GM12878 (cell line): Measurements from ENCODE around the gene NEAT1. TPM values are rescaled to one million over a fixed set of nuclear protein-coding genes. Genes with fewer than 3 reads are reported as not detected.

Experiments
- CHD4 ChIP-seq: fragments of 200-600 bp; sonication (generic); IDR thresholded peaks from 2 replicates; pipeline ENCODE4 v1.6.1; 2016; ENCODE audit warnings: mild to moderate bottlenecking
- CREM ChIP-seq: IDR thresholded peaks from 2 replicates; pipeline ENCODE4 v1.6.1; 2014; ENCODE audit warnings: antibody characterized with exemption, low read depth
- HDGF ChIP-seq: fragments of 450-650 bp; IDR thresholded peaks from 2 replicates; pipeline ENCODE4 v1.6.1; 2016; ENCODE audit warnings: antibody characterized with exemption
- IKZF1 ChIP-seq: fragments of 450-650 bp; conservative IDR thresholded peaks from 2 replicates; pipeline ENCODE4 v1.6.1; 2017; ENCODE audit warnings: antibody characterized with exemption, mild to moderate bottlenecking
- MYB ChIP-seq: fragments of 150-350 bp; IDR thresholded peaks from 2 replicates; pipeline ENCODE4 v1.6.1; 2014; ENCODE audit warnings: mild to moderate bottlenecking, low read depth, low read length, borderline replicate concordance
- NFYA ChIP-seq: IDR thresholded peaks from 2 replicates; pipeline ENCODE4 v1.6.1; 2011; ENCODE audit warnings: low read depth, mild to moderate bottlenecking, low read length, improper control_type of control experiment, borderline replicate concordance
- PBX3 ChIP-seq: IDR thresholded peaks from 2 replicates; pipeline ENCODE4 v1.6.1; 2011; ENCODE audit warnings: mild to moderate bottlenecking, low read depth, low read length, moderate library complexity; ENCODE audit not compliant: insufficient replicate concordance
- POLR2A ChIP-seq: IDR thresholded peaks from 2 replicates; pipeline ENCODE4 v1.6.1; 2011; ENCODE audit warnings: low read depth, mild to moderate bottlenecking, low read length
- PRDM15 ChIP-seq: fragments of 450-650 bp; formaldehyde crosslinking; IDR thresholded peaks from 2 replicates; pipeline ENCODE4 v1.4.0; 2020; ENCODE audit warnings: mild to moderate bottlenecking, moderate library complexity
- RELA ChIP-seq: fragments of 450-650 bp; IDR thresholded peaks from 2 replicates; pipeline ENCODE4 v1.8.0; 2014; ENCODE audit warnings: borderline replicate concordance; ENCODE audit not compliant: partially characterized antibody
- STAT1 ChIP-seq: fragments of 450-650 bp; conservative IDR thresholded peaks from 2 replicates; pipeline ENCODE4 v1.6.1; 2014; ENCODE audit warnings: antibody characterized with exemption, mild to moderate bottlenecking
- TBL1XR1 ChIP-seq: IDR thresholded peaks from 2 replicates; pipeline ENCODE4 v1.6.1; 2012; ENCODE audit warnings: low read depth, low read length, improper control_type of control experiment
- WRNIP1 ChIP-seq: IDR thresholded peaks from 2 replicates; pipeline ENCODE4 v1.6.1; 2011; ENCODE audit warnings: low read depth, low read length, improper control_type of control experiment, borderline replicate concordance
- ZNF592 ChIP-seq: fragments of 450-650 bp; IDR thresholded peaks from 2 replicates; pipeline ENCODE4 v1.6.1; 2017; ENCODE audit warnings: mild to moderate bottlenecking, moderate library complexity
- polyA plus RNA-seq, 11 experiments: library from polyadenylated mRNA; depleted of rRNA in 4 of 11; unstranded in 6 of 11; stranded (reverse) in 5 of 11; fragments of >200 nt; fragmentation: Nextera tagmentation in 4 of 11; fragmentation: Illumina TruSeq in 1 of 11; extraction: Ambion mirVana in 4 of 11; extraction: Trizol in 1 of 11; gene quantifications; 1 replicate in 1 of 11; 2 replicates in 10 of 11; pipeline versions ENCODE4 v1.2.1 to v1.2.3, GENCODE V29; 2011 to 2016; ENCODE audit warnings: inconsistent platforms in 2 of 11, missing spikeins in 2 of 11, low read depth in 1 of 11
- total RNA-seq, 4 experiments: library from RNA; depleted of rRNA in 3 of 4; stranded (reverse); fragments of >200 nt in 3 of 4; fragmentation: Illumina TruSeq in 1 of 4; extraction: Trizol in 1 of 4; gene quantifications; 2 replicates each; pipeline versions ENCODE4 v1.2.1 to v1.2.3, GENCODE V29; 2013 to 2021
- TF ChIP-seq, protein P1 (sequence below): IDR thresholded peaks from 2 replicates; pipeline ENCODE4 v1.6.1; 2011; ENCODE audit warnings: borderline replicate concordance, low read depth, mild to moderate bottlenecking, moderate library complexity, low read length; ENCODE audit not compliant: insufficient read depth, poor library complexity, severe bottlenecking
- TF ChIP-seq, protein P2 (sequence below): fragments of 450-650 bp; IDR thresholded peaks from 2 replicates; pipeline ENCODE4 v1.6.1; 2018; ENCODE audit warnings: mild to moderate bottlenecking, low read depth, moderate library complexity; ENCODE audit not compliant: partially characterized antibody

The NEAT1 gene
- total and polyA plus RNA-seq, 10 of the 15 experiments (the other 5 are each of a cell fraction or from before 2014, with no cell fraction given), result 13.6 to 328 (median 69.4) TPM

- TF ChIP-seq, protein P1, sequence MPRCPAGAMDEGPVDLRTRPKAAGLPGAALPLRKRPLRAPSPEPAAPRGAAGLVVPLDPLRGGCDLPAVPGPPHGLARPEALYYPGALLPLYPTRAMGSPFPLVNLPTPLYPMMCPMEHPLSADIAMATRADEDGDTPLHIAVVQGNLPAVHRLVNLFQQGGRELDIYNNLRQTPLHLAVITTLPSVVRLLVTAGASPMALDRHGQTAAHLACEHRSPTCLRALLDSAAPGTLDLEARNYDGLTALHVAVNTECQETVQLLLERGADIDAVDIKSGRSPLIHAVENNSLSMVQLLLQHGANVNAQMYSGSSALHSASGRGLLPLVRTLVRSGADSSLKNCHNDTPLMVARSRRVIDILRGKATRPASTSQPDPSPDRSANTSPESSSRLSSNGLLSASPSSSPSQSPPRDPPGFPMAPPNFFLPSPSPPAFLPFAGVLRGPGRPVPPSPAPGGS, result no peak
- TF ChIP-seq POLR2A, result peak; percentile 66
- no peak for TF ChIP-seq ZNF592
- peak; percentile 58 for TF ChIP-seq RELA
- no peak for TF ChIP-seq WRNIP1
- peak; percentile 97 for TF ChIP-seq IKZF1
- TF ChIP-seq, protein P2, sequence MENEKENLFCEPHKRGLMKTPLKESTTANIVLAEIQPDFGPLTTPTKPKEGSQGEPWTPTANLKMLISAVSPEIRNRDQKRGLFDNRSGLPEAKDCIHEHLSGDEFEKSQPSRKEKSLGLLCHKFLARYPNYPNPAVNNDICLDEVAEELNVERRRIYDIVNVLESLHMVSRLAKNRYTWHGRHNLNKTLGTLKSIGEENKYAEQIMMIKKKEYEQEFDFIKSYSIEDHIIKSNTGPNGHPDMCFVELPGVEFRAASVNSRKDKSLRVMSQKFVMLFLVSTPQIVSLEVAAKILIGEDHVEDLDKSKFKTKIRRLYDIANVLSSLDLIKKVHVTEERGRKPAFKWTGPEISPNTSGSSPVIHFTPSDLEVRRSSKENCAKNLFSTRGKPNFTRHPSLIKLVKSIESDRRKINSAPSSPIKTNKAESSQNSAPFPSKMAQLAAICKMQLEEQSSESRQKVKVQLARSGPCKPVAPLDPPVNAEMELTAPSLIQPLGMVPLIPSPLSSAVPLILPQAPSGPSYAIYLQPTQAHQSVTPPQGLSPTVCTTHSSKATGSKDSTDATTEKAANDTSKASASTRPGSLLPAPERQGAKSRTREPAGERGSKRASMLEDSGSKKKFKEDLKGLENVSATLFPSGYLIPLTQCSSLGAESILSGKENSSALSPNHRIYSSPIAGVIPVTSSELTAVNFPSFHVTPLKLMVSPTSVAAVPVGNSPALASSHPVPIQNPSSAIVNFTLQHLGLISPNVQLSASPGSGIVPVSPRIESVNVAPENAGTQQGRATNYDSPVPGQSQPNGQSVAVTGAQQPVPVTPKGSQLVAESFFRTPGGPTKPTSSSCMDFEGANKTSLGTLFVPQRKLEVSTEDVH, result no peak
- peak; percentile 5 for TF ChIP-seq PBX3
- TF ChIP-seq TBL1XR1, result no peak; the same call in 1 of the 2 replicates
- no peak for TF ChIP-seq PRDM15 (CRISPR knock-in tag)
- no peak for TF ChIP-seq HDGF
- no peak for TF ChIP-seq MYB
- TF ChIP-seq NFYA, result no peak
- no peak for TF ChIP-seq CHD4
- TF ChIP-seq CREM, result peak; percentile 71; the same call in 1 of the 2 replicates
- no peak for TF ChIP-seq STAT1
Measured at GRCh38 chr11:65492637-65493366, 70.2 kb downstream of the NEAT1 start (continued).
